ENCODE data around the gene OR9Q1. TPM values are rescaled to one million over a fixed set of nuclear protein-coding genes. Genes with fewer than 3 reads are reported as not detected.

OR9Q1 gene
- total and polyA plus RNA-seq, 2 of the 8 experiments (the other 6 are each of a cell fraction or from before 2014, with no cell fraction given), result not detected

GRCh38 chr11:58195939-58196338 lies 172.3 kb downstream of the OR9Q1 start:
- H4K91ac ChIP-seq (replicated peaks; ENCODE audit: insufficient read length, low read length), result no peak overlapping the region
- no peak overlapping the region for H4K8ac ChIP-seq (ENCODE audit: extremely low read depth, insufficient read depth, low read length)
- no peak overlapping the region for H4K5ac ChIP-seq (ENCODE audit: insufficient read length, low read depth, low read length)
- H3K23me2 ChIP-seq (ENCODE audit: low read depth, low read length), result no peaks in the 10 kb centered on the region
- no peak overlapping the region for H2AK5ac ChIP-seq (ENCODE audit: low read depth, low read length)
- ChIA-PET CTCF (ENCODE audit: partially characterized antibody) (no interaction called here), POLR2A (ENCODE audit: partially characterized antibody) (no interaction called here)
- no peak for TF ChIP-seq JUN (IDR thresholded peaks at IDR 0.05; ENCODE audit: low read depth, low read length)
- no peak overlapping the region for H3K14ac ChIP-seq (ENCODE audit: insufficient read length)
- WGBS, 2 experiments (ENCODE audit: extremely low coverage in 1 of 2, insufficient coverage in 1 of 2, insufficient read length in 1 of 2, insufficient replicate concordance in 2 of 2, low coverage in 1 of 2, low lambda C conversion rate in 2 of 2, missing lambda C conversion rate in 1 of 2), result 85% methylated on average over 2 of the region's 2 CpGs; no CpG with 5 or more reads in 1 of the 2 experiments
- H2BK5ac ChIP-seq (ENCODE audit: low read depth, low read length), result no peak overlapping the region
- H3K18ac ChIP-seq (ENCODE audit: extremely low read depth, low read length), result no peak overlapping the region
- FAIRE-seq (no peak), DNase-seq (ENCODE audit: low read depth in 1 of 2, low spot score in 2 of 2) (no peak)
- H3K79me2 ChIP-seq (ENCODE audit: control insufficient read depth in 1 of 2, insufficient read depth in 2 of 2, low read length in 2 of 2), result no peaks in the 10 kb centered on the region
- H3K56ac ChIP-seq (replicated peaks; ENCODE audit: insufficient read length, low read depth, low read length), result no peak overlapping the region
- H3K27ac ChIP-seq (ENCODE audit: low read depth, low read length), result no peak overlapping the region
- H2BK15ac ChIP-seq (ENCODE audit: low read length), result no peak overlapping the region
- H2BK12ac ChIP-seq (ENCODE audit: low read depth, low read length), result no peak overlapping the region
- H2BK120ac ChIP-seq (replicated peaks; ENCODE audit: low read depth, low read length), result no peak overlapping the region
- H3K4me3 ChIP-seq (ENCODE audit: extremely low read depth in 1 of 4, insufficient read depth in 2 of 4, low read depth in 3 of 4, low read length in 4 of 4), result no peak overlapping the region
- H3K4me2 ChIP-seq (ENCODE audit: insufficient read depth in 1 of 2, low read depth in 2 of 2, low read length in 2 of 2), result no peak overlapping the region
- H3K4me1 ChIP-seq (replicated peaks in 1 of 4; ENCODE audit: control insufficient read depth in 3 of 4, insufficient read depth in 4 of 4, low read length in 3 of 4), result no peaks in the 10 kb centered on the region
- peaks cover 14 to 20% of the 10 kb centered on the region in 2 experiments; a peak in 2 of 4 replicates for H3K9me3 ChIP-seq (ENCODE audit: insufficient read depth in 2 of 2, low read depth in 1 of 2, low read length in 1 of 2)
- no peaks in the 10 kb centered on the region for H3K27me3 ChIP-seq (replicated peaks in 1 of 4; ENCODE audit: control insufficient read depth in 3 of 4, extremely low read depth in 1 of 4, insufficient read depth in 3 of 4, low read length in 3 of 4)
- no peaks in the 10 kb centered on the region for H3K36me3 ChIP-seq (ENCODE audit: control insufficient read depth in 2 of 4, insufficient read depth in 4 of 4, low read length in 3 of 4)
- no peaks in the 10 kb centered on the region for H4K20me1 ChIP-seq (replicated peaks in 1 of 2; ENCODE audit: control insufficient read depth in 1 of 2, insufficient read depth in 2 of 2, low read length in 2 of 2)
- no peak overlapping the region for H3K9ac ChIP-seq (replicated peaks in 1 of 4; ENCODE audit: extremely low read depth in 1 of 4, low read depth in 3 of 4, low read length in 3 of 4)
- no peak overlapping the region for H3K4ac ChIP-seq (replicated peaks; ENCODE audit: insufficient read length, low read depth, low read length)
- H3K23ac ChIP-seq (ENCODE audit: insufficient read length), result no peak overlapping the region
- H2BK20ac ChIP-seq (ENCODE audit: low read length), result no peak overlapping the region
- H3K79me1 ChIP-seq (ENCODE audit: low read depth, low read length), result no peaks in the 10 kb centered on the region
- no peak overlapping the region for H2AFZ ChIP-seq (ENCODE audit: low read length)
